Measurements from ENCODE around the gene GNA14. TPM values are rescaled to one million over a fixed set of nuclear protein-coding genes. Genes with fewer than 3 reads are reported as not detected.

Gene GNA14
- total RNA-seq, 1 experiment from 2014 or later, result 0.37 TPM

DNA sequence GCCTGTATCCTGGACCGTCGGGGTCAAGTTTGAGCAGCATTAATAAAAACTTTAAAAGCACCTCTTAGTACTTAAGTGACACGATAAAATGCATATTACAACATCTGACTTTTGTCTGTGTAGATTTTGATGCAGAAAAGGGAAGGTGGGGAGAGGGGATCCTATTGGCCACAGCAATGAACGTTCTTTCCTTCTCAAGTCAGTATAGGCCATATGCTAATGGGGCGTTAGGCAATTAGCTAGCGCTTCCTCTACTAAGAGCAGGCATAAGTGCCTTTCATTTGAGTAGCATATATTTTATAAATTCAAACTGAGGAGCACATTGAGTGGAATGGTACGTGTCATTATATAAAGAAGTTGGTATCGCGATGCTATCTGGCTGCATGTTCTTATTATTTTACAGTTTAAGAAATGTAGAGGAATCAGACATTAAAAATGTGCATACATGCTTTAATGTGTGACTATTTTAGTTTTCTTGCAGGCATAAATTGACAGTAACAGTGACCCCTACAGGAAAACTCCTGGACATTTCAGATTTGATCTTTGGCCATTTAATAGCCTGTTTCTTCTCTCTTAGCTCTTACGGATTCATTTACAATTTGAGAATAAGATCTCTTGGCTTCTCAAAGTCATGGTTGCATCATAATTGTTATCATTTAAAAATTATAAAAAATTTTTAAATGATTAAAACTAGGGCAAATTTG lies 1.1 kb upstream of the GNA14 start:
- Histone ChIP-seq H2AFZ (ENCODE audit: low read length) (no peak overlapping the region), H3K23me2 (ENCODE audit: insufficient read length, low read depth, low read length, poor library complexity, severe bottlenecking) (peaks cover 16% of the 10 kb centered on the region), H3K4me2 (ENCODE audit: insufficient read depth, insufficient read length, low read length) (peak overlapping the region; percentile 33), H3K9ac (ENCODE audit: extremely low read depth, insufficient read length, low read length) (no peak overlapping the region), H3K18ac (ENCODE audit: insufficient read length, low read depth, low read length) (no peak overlapping the region), H2BK5ac (ENCODE audit: insufficient read length, low read length) (no peak overlapping the region), H4K8ac (replicated peaks; ENCODE audit: insufficient read length, low read depth, low read length) (no peak overlapping the region), H3T11ph (ENCODE audit: low read length) (no peak overlapping the region), H2BK120ac (ENCODE audit: low read depth, low read length, poor library complexity, severe bottlenecking) (no peak overlapping the region), H3K56ac (ENCODE audit: insufficient read length, low read depth, low read length) (no peak overlapping the region), H3K4ac (ENCODE audit: low read depth, low read length) (no peak overlapping the region), H3K4me1 (ENCODE audit: insufficient read depth, low read length) (peaks cover 2% of the 10 kb centered on the region; the same call in 1 of the 2 replicates), H2BK12ac (ENCODE audit: insufficient read length, low read depth, low read length) (no peak overlapping the region), H3K27me3 (ENCODE audit: insufficient read depth, low read length) (no peaks in the 10 kb centered on the region; the same call in 1 of the 2 replicates), H4K5ac (ENCODE audit: insufficient read length, low read depth, low read length) (no peak overlapping the region), H2AK5ac (ENCODE audit: insufficient read length, low read length) (no peak overlapping the region), H3K27ac (ENCODE audit: insufficient read length, low read depth, low read length) (no peak overlapping the region), H3K14ac (ENCODE audit: insufficient read depth, low read length) (no peak overlapping the region), H3K9me3 (ENCODE audit: control insufficient read depth, low read depth, low read length) (no peaks in the 10 kb centered on the region), H4K91ac (ENCODE audit: insufficient read length, low read depth, low read length) (no peak overlapping the region), H2BK20ac (ENCODE audit: low read depth, low read length, poor library complexity, severe bottlenecking) (no peak overlapping the region), H3K23ac (ENCODE audit: insufficient read length, low read depth, low read length) (no peak overlapping the region), H3K79me2 (ENCODE audit: insufficient read depth, low read length) (no peaks in the 10 kb centered on the region; the same call in 1 of the 2 replicates), H4K20me1 (ENCODE audit: control insufficient read depth, insufficient read depth, insufficient read length) (no peaks in the 10 kb centered on the region), H2BK15ac (ENCODE audit: low read depth, low read length) (no peak overlapping the region), H3K79me1 (ENCODE audit: insufficient read depth, low read depth, low read length, poor library complexity, severe bottlenecking) (no peaks in the 10 kb centered on the region)
- WGBS (ENCODE audit: extremely low coverage, insufficient read length, low lambda C conversion rate), result no CpG with 5 or more reads among the region's 10 CpGs
- TF ChIP-seq, protein P1, sequence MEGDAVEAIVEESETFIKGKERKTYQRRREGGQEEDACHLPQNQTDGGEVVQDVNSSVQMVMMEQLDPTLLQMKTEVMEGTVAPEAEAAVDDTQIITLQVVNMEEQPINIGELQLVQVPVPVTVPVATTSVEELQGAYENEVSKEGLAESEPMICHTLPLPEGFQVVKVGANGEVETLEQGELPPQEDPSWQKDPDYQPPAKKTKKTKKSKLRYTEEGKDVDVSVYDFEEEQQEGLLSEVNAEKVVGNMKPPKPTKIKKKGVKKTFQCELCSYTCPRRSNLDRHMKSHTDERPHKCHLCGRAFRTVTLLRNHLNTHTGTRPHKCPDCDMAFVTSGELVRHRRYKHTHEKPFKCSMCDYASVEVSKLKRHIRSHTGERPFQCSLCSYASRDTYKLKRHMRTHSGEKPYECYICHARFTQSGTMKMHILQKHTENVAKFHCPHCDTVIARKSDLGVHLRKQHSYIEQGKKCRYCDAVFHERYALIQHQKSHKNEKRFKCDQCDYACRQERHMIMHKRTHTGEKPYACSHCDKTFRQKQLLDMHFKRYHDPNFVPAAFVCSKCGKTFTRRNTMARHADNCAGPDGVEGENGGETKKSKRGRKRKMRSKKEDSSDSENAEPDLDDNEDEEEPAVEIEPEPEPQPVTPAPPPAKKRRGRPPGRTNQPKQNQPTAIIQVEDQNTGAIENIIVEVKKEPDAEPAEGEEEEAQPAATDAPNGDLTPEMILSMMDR (conservative IDR thresholded peaks at IDR 0.05), result peak; percentile 59
- H3K36me3 Mint-ChIP-seq (ENCODE audit: insufficient read depth in 1 of 3, low read depth in 3 of 3), result no peaks in the 10 kb centered on the region; a peak in 1 of 7 replicates
- H3K27ac Mint-ChIP-seq, result 0 out of 7 replicates have a peak overlapping the region, but pooled peaks of 1 of the 3 experiments have one; percentile 35
- H3K4me1 Mint-ChIP-seq, result peaks cover 2 to 13% of the 10 kb centered on the region in 2 experiments; a peak in 3 of 4 replicates
- no peak overlapping the region for H3K4me3 Mint-ChIP-seq
- no peaks in the 10 kb centered on the region for H3K9me3 Mint-ChIP-seq
- 0 out of 2 replicates have a peak, but pooled peaks cover 2% of the 10 kb centered on the region for H3K27me3 Mint-ChIP-seq (ENCODE audit: low read depth)
- DNase-seq, result no peak
